ENCODE data around the gene PUS10.
"Not testable (repeated sequence)": the region's sequence is repeated elsewhere in the genome, so short reads cannot be mapped to it uniquely, and the experiment has no call there.

PUS10 gene, protein sequence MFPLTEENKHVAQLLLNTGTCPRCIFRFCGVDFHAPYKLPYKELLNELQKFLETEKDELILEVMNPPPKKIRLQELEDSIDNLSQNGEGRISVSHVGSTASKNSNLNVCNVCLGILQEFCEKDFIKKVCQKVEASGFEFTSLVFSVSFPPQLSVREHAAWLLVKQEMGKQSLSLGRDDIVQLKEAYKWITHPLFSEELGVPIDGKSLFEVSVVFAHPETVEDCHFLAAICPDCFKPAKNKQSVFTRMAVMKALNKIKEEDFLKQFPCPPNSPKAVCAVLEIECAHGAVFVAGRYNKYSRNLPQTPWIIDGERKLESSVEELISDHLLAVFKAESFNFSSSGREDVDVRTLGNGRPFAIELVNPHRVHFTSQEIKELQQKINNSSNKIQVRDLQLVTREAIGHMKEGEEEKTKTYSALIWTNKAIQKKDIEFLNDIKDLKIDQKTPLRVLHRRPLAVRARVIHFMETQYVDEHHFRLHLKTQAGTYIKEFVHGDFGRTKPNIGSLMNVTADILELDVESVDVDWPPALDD

DNA sequence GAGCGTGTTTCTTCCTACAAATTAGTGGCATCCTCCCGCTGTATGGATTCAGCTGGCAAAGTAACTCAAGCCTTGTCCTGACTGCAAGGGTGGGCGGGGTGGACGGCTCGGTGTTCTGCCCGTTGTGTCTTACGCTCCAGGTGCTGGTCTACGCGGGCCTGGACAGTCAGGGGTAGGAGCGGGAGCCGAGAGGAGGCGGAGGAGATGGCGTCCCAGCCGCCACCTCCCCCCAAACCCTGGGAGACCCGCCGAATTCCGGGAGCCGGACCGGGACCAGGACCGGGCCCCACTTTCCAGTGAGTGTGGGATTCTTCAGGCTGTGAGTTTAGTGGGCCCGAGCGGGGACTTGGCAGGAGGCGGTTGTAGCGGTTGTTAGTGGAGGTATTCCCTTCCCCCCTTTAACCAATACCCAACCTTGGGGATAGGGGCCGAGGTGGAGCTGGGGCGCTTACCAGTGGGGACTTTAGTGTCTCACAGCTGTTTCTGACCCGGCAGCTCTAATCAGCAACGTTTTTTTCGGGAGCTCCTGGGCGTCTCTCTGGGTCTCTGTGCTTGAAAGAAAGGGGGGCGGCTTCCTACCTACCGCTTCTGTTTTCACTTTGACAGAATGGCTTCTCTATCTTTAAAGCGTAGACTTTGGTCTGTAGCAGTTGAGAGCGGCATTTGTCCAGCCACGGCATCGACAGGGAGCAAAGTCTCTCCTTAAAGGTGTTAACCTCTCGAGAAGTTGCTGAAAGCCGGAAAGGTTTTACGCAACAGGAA, at the start of gene PUS10, which contains the start of gene PEX13:
TSS of gene PUS10 (minus strand) at position 700 of the 762 bp plus-strand sequence. CDS start 6,365 bp downstream, outside the sequence.
TSS of gene PEX13 (plus strand) at position 165 of the 762 bp plus-strand sequence. CDS start at position 205, 40 bp downstream.
- DNase-seq: peak; percentile 70

DNA sequence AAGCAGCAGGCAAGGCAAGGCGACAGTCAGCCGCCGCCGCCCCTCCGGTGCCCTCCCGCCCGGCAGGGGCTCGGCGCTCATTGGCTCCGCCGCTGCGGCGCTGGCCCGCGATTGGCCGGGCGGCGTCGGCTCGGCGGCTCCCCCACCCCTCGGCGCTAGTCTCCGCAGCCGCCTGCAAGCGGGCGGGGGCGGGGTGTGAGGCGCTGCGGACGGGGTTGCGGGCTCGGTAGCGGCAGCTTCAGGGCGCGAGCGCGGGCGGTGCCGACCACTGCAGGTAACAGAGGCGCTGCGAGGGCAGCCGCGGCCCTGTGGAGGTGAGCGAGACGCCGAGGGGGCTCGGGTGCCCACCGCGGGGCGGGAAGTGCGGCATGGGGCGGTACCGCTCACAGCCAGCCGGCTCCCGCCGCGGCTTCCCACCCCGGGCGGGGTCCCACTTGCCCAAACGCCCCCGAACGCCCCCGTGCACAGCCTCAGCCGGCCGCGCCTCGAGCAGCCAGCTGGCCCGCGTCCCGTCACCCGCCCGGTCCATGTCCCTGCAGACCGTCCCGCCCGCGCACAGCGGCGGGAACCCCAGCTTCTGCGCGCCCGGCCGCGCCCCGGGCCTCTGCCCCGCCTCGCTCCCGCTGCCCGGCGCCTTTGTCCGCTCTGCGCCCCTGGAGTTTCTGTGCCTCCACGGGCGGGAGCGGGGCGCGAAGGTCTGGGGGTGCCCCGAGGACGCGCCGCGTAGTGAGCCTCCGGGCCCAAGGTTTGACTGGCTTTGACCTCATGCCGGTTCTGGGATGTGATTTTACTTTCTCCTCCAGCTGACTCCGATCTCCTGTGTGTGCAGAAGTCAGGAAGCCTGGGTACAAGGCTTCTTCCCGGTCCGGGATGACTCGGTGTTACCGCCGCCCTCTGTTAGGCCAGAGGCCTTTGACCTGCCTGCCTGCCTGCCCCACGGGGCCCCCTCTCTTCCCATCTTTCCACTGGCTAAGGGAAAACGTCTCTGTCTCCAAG, 48.0 kb upstream of the PUS10 start, which contains the start of gene SANBR:
TSS of gene SANBR (plus strand) at position 158 of the 996 bp plus-strand sequence. CDS start 4,480 bp downstream, outside the sequence.
- DNase-seq: peak; percentile 91

DNA sequence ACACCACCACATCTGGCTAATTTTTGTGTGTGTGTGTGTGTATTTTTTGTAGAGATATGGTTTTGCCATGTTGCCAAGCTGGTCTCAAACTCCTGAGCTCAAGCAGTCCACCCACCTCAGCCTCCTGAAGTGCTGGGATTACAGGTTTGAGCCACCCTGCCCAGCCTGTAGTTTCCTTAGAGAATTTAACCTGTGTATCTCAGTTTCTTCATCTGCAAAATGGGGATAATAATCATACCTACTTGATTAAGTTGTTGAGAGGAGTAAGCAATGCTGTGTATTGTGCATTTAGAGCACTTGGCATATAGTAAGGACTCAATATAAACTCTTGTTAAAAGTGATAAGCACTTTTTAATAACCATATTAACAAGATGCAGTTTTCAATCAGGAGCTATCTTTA, 41.3 kb upstream of the PUS10 start:
- DNase-seq: no peak

DNA sequence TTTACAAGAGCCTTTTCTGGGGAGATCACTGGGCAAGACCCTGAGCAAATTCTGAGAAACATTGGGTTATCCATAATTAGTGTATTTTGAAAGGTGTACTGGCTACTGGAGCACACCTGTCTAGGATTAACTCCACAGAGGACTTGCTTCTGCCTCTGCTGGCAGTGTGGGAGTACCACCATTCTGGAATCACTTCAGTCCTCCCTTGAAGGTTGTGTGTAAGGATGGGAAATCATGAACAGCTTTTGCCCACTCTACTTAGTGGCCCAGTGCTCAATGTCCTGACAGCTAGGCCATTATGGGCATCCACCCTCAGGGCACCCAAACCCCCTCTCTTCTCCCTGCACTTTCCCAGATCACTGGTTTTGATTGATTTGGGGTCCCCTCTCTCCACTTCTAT, 39.5 kb upstream of the PUS10 start:
- no peak for DNase-seq

DNA sequence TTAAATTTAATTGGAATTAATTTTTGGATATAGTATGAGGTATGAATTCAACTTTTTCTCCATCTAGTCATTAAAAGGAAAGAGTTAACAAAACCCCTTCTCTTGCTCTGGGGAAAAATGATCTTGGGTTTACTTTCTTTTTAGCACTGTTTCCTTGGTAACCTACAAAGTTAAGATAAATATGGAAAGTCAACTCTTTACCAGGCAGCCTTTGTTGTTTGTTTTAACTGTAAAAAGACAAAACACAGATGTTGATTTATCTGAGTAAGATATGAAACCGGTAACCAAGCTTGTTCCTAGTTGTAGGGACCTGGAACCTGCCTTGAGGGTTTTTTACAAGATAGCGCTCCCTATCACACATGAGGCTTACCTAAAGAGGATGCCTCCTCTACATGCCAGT, 37.5 kb upstream of the PUS10 start:
- no peak for DNase-seq

DNA sequence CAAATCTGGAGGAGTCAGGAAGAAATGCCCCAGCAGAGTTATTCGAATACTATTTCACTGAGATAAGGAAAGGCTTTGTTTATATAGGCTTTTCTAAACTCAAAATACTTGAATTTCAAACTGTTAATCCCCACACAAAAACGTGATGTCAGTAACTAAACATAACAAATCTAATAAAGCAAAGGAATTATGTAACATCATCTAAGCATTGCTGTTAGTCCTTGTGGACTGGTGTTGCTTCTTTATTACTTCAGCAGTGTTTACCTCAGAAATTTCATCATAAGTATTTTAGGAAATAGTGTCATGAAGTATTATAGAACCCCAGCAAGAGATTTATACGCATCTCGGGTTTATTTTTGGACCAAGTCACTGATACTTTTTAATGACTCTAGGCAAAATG, 27.9 kb upstream of the PUS10 start:
- no peak for DNase-seq

DNA sequence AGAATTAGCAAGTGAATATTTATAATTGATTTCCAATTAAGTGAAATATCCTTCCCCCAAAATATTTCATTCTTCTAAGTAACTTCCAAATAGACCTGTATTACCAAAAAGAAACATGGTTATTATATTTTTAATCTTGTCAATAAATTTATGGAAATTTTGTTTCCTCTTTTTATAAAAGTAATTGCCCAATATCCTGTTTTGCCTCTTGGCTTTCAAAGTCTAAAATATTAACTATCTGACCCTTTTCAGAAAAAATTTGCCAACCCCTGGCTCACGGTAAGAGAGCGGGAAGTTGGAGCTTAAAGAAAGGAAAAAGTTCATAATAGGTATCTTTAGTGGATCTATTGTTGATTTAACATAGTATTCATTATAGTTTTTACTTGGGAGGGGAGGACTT, 27.2 kb upstream of the PUS10 start:
- DNase-seq: no peak

DNA sequence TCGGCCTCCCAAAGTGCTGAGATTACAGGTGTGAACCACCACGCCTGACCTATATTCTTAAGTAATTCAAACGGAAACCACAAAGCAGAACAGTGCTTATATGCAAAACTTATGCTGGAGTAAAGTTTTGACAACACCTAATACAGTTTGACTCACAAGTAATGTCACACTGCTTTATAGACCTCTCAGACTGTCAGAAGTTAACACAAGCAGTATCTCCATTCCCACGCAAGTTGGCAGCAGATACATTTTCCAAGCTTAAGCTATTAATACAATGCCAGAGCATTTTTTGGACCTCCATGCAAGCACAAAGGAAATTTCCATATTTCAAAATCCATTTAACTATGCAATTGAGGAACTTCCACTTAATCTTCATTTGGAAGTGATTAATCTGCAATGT, 26.6 kb upstream of the PUS10 start:
- DNase-seq: no peak

DNA sequence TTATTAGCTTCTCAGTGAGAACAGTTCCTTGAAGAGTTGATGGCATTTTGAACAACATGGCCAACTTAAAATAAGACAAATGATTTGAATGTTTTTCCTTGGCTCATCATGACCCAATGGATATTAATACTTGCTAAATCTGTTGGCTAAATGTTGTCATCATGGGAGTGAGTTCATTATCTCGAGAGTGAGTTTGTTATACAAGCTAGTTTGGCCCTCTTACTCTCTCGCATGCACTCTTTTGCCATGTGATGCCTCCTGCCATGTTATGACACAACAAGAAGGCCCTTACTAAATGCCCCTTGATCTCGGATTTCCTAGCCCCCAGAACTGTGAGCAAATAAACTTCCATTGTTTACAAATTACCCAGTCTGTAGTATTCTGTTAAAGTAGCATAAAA, 24.8 kb upstream of the PUS10 start:
- no peak for DNase-seq

DNA sequence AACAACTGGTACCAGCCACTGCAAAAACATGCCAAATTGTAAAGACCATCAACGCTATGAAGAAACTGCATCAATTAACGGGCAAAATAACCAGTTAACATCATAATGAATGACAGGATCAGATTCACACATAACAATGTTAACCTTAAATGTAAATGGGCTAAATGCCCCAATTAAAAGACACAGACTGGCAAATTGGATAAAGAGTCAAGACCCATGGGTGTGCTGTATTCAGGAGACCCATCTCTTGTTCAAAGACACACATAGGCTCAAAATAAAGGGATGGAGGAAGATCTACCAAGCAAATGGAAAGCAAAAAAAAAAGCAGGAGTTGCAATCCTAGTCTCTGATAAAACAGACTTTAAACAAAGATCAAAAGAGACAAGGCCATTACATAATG, 18.6 kb upstream of the PUS10 start:
- DNase-seq: not testable (repeated sequence)

DNA sequence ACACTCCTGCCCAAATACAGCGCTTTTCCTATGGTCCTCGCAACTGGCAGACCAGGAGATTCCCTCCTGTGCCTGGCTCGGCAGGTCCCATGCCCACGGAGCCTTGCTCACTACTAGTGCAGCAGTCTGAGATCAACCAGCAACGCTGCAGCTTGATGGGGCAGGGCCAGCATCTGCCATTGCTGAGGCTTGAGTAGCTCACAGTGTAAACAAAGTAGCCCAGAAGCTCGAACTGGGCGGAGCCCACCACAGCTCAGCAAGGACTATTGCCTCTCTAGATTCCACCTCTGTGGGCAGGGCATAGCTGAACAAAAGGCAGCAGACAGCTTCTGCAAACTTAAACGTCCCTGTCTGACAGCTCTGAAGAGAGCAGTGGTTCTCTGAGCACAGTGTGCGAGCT, 16.5 kb upstream of the PUS10 start:
- not testable (repeated sequence) for DNase-seq

DNA sequence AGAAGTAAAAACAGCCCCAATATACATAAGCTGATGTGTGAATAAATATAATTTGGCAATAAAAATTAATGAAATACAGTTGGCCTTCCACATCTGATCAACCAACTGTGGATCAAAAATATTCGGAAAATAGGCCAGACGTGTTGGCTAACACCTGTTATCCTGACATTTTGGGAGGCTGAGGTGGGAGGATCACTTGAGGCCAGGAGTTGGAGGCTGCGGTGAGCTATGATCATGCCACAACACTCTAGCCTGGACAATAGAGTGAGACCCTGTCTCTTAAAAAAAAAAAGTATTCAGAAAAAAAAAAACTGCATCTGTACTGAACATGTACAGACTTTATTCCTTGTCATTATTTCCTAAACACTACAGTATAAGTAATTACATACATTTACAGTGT, 11.5 kb upstream of the PUS10 start:
- DNase-seq: no peak

DNA sequence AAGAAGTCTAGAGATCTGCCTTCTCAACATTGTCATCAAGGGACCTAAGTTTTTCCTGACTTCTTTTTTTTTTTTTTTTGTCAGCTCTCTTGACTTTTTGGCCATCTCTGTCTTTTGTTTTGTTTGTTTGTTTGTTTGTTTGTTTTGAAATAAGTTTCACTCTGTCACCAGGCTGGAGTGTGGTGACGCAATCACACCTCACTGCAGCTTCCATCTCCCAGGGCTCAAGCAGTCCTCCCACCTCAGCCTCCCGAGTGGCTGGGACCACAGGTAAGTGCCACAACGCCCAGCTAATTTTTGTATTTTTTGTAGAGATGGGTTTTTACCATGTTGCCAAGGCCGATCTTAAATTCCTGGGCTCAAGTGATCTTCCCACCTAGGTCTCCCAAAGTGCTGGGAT, 5.6 kb upstream of the PUS10 start:
- DNase-seq: no peak

DNA sequence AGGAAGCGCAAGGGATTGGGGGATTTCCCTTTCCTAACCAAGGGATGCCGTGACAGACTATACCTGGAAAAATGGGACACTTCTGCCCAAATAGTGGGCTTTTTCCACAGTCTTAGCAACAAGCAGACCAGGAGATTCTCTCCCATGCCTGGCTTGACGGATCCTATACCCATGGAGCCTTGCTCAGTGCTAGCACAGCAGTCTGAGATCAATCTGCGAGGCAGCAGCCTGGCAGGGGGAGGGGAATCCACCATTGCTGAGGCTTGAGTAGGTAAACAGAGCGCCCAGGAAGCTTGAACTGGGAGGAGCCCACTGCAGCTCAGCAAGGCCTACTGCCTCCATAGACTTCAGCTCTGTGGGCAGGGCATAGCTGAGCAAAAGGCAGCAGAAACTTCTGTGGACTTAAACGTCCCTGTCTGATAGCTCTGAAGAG, 3.2 kb upstream of the PUS10 start:
- no peak for DNase-seq

DNA sequence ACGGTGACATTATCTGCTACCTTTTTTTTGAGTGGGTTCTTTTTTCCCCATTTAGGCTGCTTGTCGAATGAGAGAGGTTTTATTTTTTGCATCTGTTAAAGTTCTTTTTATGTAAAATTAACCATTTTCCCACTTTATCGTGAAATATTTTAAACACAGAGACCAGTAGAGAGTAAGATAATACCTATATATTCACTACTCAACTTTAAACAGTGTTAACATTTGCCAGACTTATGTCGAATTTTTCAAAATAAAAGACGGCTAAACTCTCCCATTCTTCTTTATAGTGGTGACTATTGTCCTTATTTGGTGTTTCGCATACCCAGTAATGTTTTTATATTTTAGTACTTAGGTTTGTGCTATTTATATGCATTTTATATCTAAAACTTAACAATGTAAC, 743 bp upstream of the PUS10 start:
- no peak for DNase-seq

DNA sequence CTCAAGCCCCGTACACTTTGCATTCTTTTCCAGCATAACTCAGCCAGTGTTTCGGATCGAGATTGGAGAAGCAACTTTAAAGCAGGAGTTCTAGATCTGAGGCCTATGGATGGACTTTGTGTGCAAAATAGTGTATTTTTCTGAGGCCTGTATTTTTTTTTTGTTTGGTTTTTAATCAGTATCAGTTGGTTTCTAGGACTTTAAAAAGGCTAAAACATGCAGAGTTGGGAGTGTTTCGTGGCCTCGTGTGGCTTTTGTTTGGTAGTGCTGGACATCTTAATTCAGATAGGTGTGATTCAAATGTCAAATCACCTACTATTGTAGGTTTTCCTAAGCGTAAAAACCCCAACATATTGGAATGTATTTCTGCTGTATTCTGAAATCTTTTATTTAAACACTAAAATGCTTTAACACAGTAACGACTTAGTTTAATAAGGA, 282 bp upstream of the PUS10 start:
- no peak for DNase-seq

DNA sequence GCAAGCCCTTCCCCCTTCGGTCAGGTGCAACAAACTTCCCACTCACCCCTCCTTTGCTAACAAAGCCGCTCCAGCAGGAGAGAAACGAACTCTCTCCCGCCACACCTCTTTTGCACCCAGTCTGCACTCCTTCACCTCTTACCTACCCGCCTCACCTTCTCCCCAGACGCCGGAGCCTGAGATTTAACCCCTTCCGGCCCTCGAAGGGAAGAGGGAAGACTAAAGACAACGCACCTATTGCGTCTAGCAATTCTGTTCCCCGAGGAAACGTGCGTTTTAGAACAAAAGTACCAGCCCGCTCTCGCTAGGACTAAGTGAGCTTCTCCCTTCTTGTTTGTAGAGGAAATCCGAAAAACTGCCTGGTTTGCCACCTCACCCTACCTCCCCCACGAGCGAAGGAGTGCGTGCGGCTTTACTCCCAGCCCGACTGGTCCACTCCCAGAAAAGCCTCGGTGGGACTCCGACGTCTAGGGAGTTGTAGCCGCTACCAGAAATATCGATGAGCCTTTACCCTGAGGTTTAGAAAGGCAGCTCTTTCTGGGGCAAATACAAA, 976 bp downstream of the PUS10 start:
- peak; percentile 70 for DNase-seq

DNA sequence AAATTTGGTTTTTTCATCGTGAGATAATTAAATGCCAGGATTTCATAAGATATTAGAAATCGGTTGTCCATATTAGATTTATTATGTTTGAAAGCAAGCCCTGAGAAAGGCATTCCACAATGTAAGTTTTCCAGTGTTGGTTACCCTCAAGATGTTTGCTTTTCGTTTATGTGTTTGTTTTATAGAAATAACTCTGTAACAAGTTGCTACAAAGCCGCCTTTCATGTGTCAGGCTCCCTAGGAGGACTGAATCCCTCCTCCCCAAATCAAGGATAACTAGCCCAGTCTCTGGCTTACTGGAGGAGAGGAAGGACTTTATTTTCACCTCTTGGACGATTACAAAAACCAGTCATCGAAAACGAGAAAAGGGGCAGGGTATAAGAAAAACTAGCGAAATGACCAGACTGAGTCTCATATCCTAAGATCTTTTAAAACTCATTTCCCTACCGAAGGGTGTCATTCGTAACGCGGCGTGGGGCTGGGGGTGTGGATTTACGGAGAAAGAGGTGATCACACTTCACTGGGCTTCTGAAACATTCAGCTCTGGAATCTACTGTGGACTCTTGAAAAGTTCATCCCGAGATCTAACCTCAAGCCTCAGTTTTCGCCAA, 1.6 kb downstream of the PUS10 start:
- DNase-seq: no peak

DNA sequence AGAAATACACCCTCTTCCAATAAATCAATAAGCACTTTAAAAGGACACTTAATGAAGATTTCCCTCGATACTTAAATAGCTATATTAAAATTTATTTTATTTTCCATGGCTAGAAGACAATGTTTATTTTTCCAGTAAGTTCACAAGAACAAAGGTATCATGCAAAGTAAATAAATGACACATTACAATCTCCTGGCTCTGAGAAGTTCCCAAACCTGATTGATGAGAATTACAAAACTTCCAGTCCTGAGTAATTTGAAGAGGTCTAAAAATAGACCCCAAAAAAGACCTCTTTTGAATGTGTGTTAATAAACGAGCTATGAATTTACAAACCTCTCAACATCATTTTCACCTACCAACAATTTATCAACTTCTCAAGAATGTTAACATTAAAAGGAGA, 2.1 kb downstream of the PUS10 start:
- DNase-seq: no peak

DNA sequence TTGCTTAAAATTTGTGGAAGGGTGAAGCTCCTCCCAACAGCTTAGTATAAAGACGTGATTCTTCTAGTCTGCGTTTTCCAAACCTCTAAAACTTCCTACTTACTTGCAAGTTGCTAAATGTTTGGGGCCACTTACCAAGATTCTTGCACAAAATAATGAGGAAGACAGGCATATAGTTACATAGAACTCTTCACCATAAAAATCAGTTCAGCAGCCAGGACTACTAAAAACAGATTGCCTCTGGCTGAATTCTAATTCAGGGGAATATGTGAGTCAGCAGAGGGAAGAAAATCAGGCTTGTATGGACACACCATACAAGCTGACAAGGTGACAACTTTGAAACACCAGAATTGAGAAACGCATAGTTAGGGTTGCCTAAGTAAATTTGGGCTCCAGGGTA, 3.3 kb downstream of the PUS10 start:
- DNase-seq: no peak

DNA sequence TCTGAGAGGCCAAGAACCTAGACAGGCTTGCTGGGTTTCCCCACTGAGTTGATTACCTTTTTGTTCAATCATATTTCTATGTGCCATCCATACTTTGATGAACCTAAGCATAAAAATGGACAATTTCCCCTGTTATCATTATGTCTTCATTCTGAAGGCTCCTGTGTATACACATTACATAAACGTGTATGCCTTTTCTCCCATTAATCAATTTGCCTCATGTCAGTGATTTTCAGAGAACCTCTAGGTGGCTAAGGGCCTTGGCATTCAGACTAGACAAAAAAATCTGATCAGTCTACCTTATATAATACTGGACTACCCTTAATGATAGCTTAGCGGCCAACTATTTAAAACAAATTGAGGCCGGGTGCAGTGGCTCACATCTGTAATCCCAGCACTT, 4.7 kb downstream of the PUS10 start:
- no peak for DNase-seq

DNA sequence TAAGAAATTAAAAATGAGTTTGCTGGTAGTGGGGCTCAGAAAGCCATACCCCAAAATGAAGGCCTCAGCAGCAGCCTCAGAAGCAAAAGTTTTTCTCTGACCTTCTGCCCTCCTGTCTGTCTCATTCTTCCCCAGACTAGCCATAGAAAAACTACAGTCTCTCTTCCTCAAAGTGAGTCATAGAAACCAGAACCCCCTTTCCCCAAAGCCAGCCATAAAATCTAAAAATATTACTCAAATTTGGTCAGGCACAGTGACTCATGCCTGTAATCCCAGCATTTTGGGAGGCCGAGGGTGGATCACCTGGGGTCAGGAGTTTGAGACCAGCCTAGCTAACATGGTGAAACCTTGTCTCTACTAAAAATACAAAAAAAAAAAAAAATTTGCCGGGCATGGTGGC, 5.8 kb downstream of the PUS10 start:
- DNase-seq: not testable (repeated sequence)

All from GDM1 (cell line).